Stimulated activated CD8-positive, alpha-beta memory T cell treated with anti-CD3 and anti-CD28 coated beads, Interleukin-2, amount 100 ng/mL, for 1 hour (primary cell): ENCODE results near the gene CELF3.
"Not testable (repeated sequence)": the region's sequence is repeated elsewhere in the genome, so short reads cannot be mapped to it uniquely, and the experiment has no call there.

Source experiments
- DNase-seq, 2 donors: peaks; one replicate each; pipeline ENCODE4 v3.0.0-alpha.2; 2020; ENCODE audit warnings: low read depth in 2 of 2

CELF3 gene

GRCh38 chr1:151716771-151717631, at the start of gene CELF3:
CELF3 (minus strand) TSS chr1:151716803; CDS start chr1:151716020, 783 bp downstream.
- DNase-seq, result no peak

- DNase-seq, result no peak
These were observed 47.4 kb upstream of the CELF3 start for GRCh38 chr1:151763990-151764389.

DNA sequence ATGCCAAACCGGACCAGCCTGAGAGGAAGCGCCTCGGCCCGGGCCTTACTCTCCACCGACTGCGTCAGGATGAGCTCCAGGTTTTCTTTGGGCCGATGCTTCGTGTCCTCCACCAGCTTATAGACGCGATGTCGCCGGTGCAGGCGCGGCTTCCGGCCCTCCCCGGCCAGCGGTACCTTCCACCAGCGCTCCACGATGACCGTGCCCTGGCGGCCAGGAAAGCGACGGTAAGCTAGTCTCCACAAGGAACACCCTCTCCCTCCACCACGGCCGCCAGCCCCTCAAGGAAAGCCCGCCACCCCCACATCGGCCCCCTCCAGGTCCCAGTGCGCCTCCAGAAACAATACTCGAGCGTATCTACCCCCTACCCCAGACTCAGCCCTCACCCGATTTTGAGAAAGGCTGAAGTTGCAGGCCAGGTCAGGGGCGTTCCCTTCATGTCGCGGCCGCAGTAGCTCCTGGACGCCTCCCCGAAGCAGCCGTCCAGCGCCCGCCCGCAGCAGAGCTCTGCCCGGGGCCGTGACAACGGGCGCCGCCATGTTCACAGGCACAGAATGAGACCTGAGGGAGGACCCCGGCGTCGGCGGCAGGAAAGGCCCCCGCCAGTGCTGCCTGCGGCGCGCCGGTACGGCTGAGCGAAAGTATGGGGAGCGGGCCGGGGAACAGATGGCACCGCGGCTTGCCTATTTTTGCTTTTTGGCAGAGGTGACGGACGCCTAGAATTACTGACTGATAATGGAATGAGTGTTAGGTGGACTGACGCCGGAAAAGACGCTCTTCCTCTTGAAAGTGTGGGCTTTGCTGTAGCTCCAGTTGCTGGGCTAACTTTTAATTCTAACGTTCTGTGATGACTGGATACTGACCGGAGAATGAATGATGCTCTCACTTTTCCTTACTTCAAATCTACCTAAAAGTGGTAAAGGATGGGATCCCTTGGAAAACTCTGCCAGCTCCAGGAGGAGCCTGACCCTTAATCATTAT, 46.6 kb upstream of the CELF3 start, which contains the start of gene MRPL9:
TSS of gene MRPL9 (minus strand) at position 556 of the 981 bp plus-strand sequence. CDS start at position 539, 17 bp downstream.
- peak; percentile 64 to 68 for DNase-seq

DNA sequence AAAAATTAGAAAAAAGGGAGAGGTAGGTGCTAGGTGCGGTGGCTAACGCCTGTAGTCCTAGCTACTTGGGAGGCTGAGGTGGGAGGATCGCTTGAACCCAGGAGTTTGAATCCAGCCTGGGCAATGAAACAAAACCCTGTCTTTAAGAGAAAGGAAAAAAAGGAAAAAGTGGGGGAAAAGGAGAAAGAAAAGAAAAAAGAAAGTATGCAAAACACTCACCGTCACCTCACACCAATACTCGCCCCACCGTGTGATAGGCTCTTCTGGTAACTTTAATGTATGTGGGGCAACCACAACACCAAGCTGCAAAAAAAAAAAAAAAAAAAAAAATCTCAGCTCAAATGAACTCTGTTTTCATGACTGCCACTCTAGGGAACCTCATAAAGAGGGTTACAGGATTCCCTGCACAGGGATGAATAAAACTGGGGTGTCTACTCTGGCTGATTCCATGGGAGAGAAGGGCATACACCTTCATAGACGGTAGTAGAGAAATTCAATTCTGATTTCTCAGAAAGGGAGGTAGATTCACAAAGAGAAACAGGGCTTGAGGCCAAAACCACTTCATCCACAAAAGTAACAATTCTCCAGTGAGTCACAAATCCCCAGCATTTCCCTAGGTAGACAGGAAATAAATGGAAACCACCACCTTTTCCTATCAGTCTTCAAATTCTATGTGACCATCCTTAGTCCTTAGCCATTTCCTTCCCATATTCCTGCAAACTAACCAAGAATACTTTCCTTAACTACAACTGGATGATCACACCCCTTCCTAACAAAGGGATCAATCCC, 44.2 kb upstream of the CELF3 start:
- DNase-seq, result no peak

DNA sequence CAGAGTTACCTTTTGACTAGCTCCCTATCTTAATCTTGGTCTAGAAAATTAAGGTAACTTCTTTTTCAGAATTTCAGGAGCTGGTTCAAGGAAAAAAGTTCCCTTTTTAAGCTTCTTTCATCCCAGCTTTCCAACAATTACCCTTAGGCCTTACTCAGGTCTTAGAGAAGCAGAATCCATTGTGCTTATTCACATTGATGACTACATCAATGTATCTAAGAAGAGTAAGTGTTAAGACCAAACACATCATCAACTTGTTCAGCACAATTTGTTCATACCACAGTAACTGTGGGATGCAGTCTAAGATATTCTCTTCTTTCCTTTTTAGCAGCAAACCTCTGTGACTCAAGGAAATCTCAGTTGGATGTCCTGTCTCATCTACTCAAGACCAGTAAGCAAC, 42.6 kb upstream of the CELF3 start:
- DNase-seq, result no peak

GRCh38 chr1:151756291-151756690, 39.7 kb upstream of the CELF3 start:
- no peak for DNase-seq

GRCh38 chr1:151741516-151741915, 24.9 kb upstream of the CELF3 start:
- DNase-seq, result no peak

DNA sequence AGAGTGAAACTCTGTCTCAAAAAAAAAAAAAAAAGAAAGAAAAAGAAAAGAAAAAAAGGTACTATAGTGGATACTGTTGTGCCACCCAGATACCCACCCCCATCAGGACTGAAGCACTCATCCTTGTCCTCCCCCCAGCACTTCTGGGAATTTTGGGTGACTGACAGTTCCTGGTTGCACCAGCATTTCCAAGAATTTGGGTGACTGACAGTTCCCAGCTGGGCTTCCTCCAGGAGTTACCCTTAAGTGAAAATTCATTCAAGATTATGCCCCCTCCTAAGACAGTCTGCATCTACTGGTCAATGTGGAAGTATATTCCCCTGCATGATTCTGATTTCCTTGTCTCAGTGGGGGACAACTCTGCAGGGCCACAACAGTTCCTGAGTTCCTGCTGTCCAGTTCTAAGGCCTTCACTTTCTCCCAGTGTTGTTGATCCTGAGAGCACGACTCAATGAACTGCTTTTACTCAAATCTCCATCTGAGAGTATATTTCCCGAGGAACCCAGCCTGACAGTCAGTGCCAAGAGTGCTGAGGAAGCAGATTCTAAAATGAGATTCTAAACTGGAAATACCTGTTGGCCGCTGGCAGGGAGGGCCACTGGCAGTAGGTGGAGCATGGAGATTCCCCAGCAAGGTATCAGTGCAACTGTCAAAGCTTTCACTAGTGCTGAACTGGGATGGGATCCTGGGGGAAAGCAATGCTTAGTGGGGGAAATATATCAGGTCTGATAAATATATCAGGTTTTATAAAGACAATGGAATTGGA, 23.2 kb upstream of the CELF3 start:
- DNase-seq, result no peak

DNA sequence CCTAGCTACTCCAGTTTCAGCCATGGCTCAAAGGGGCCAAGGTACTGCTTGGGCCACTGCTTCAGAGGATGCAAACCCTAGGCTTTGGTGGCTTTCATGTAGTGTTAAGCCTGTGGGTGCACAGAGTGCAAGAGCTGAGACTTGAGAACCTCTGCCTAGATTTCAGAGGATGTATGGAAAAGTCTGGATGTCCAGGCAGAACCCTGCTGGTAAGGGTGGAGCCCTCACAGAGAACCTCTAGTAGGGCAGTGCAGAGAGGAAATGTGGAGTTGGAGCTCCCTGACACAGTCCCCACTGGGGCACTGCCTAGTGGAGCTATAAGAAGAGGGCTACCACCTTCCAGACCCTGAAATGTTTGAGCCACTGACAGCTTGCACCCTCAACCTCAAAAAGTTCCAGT, 20.9 kb upstream of the CELF3 start:
- DNase-seq, result no peak

- no peak for DNase-seq
These were observed 20.4 kb upstream of the CELF3 start for GRCh38 chr1:151737026-151737425.

DNA sequence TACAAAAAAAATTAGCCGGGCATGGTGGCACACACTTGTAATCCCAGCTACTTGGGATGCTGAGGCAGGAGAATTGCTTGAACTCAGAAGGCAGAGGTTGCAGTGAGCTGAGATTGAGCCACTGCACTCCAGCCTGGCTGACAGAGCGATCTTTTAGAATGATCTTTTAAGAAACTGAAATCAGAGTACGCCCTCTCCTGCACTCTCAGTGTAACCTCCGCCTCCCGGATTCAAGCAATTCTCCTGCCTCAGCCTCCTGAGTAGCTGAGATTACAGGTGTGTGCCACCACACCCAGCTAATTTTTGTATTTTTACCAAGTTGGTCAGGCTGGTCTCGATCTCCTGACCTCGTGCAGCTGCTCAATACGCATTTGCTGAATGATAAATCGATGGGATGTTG, 17.4 kb upstream of the CELF3 start:
- DNase-seq, result not testable (repeated sequence)

DNA sequence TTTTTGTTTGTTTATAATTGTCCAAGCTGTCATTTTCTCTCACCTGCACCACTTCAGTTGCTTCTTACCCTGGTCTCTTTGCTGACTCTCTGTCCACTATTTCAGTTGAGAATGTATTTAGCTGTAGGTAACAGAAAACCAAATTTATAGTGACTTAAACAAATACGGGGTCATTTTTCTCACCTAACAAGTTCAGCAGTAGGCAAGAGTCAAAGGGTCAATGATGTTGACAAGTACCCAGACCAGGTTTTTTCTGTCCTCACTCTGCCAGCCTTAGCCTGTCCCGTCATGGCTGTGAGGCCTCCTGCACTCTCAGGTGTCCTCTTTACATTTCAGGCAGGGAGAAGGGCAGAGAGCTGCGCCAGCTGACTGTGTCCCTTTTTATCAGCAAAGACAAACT, 16.5 kb upstream of the CELF3 start:
- DNase-seq, result no peak

DNA sequence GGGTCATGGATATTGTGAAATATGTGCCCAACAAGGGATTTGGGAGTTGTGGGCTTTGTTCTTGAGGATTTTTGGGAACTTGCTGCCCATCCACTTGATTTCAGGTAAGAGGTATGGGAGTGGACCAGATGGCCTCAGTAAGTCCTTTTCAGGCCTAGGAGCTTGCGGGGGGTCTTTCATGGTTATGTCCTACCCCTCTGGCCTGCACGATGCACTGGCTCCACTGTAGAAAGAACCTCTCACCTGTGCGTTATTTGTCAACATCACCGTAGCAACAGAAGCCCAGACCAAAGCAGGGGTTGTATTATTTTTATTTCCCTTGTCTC, 13.3 kb upstream of the CELF3 start:
- no peak for DNase-seq

GRCh38 chr1:151729157-151729965, 12.8 kb upstream of the CELF3 start:
- DNase-seq, result no peak

DNA sequence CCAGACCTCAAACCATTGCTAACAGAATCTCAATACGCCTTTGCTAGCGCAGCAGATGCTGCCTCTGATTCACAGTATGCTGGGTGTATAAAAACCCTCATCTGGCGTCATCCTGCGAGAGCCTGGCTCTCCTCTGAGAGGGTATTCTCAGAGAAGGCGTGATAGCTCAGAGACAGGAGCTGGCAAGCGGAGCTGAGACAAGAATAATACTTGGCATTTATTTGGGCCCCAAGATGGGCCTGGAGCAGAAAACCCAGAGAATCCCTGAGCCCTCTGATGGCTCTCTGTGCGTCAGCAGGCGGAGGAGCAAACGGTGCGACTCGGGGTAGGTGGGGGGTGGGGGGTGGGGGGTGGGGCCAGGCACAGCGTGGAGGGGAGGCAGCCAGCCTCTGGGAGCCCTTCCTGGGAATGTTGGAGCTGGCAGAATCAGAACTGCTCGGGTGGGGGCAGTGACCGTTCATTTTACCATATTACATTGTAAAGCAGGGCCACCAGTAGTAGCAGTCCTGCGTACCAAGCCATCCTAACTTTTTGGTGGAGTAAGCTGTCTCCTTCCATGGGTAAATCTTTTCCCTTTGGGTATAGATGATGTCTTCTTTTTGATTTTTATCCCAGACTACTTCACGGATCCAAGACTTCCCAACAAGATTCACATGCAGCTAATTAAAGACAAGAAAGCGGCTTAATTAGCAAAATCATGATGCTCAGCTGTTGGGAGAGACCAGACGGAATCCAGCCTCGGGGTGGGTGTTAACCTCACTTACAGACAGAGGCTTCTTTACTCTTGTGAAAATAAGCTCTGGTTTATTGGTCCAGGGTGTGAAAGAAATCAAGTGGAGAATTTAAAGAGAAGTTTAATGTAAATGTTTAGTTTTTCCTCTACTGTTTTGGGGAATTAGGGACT, 11.8 kb upstream of the CELF3 start:
- DNase-seq, result no peak

- DNase-seq, result no peak
These were observed 7.2 kb upstream of the CELF3 start for GRCh38 chr1:151723726-151724370.

- no peak for DNase-seq
These were observed 5.3 kb upstream of the CELF3 start for GRCh38 chr1:151721788-151722510.
